Suprapubic skin (tissue), 4 donors: ENCODE measurements around the gene GNB1L.

Experiments used
- CTCF ChIP-seq, 2 donors: fragments of 200-600 bp in 1 of 2; fragments of 450-650 bp in 1 of 2; sonication (generic) in 1 of 2; IDR thresholded peaks; one replicate each; pipeline ENCODE4 v1.5.1; 2016 to 2019; ENCODE audit warnings: antibody characterized with exemption in 2 of 2, mild to moderate bottlenecking in 1 of 2, moderate library complexity in 1 of 2
- EP300 ChIP-seq: sonication (generic); formaldehyde crosslinking; IDR thresholded peaks from one replicate; pipeline ENCODE4 v1.6.1; 2017; ENCODE audit warnings: antibody characterized with exemption
- POLR2A ChIP-seq, 2 donors: fragments of 450-650 bp; IDR thresholded peaks; one replicate each; pipeline ENCODE4 v1.6.1; 2017; ENCODE audit warnings: antibody characterized with exemption in 2 of 2, mild to moderate bottlenecking in 2 of 2, moderate library complexity in 2 of 2
- POLR2AphosphoS5 ChIP-seq, 3 donors: sonication (generic); formaldehyde crosslinking; IDR thresholded peaks; one replicate each; pipeline ENCODE4 v1.6.1; 2017; ENCODE audit warnings: antibody characterized with exemption in 3 of 3

GRCh38 chr22:19810381-19811201 is 44.1 kb downstream of the GNB1L start:
- TF ChIP-seq CTCF (IDR thresholded peaks at IDR 0.05) (no peak), POLR2A (IDR thresholded peaks at IDR 0.05) (no peak), EP300 (no peak), POLR2AphosphoS5 (IDR thresholded peaks at IDR 0.05) (no peak)
